PC-3 (cell line): ENCODE data around the gene MYL6. TPM values are rescaled to one million over a fixed set of nuclear protein-coding genes. Genes with fewer than 3 reads are reported as not detected.

Source experiments
- ATAC-seq: fragments of 200-7000 bp; cut with Tn5 transposase; 2 replicates; pipeline ENCODE4 v1.9.1; 2020; ENCODE audit warnings: mild to moderate bottlenecking, moderate library complexity
- BruUV-seq: library from RNA; stranded (reverse); fragments of 400-500 nt; replicated peaks from 2 replicates; lab custom pipeline; 2021; lab: Mats Ljungman, UMichigan
- CTCF ChIA-PET: fragments of 300-600 bp; sonication (Branson Sonifier 250); formaldehyde crosslinking; loops from one replicate; lab custom pipeline; 2022; ENCODE audit warnings: antibody characterized with exemption; lab: Charles Lee
- POLR2A ChIA-PET: fragments of 300-600 bp; sonication (Branson Sonifier 250); formaldehyde crosslinking; loops from one replicate; lab custom pipeline; 2022; ENCODE audit warnings: antibody characterized with exemption; ENCODE audit not compliant: unreplicated experiment; lab: Charles Lee
- DNase-seq: peaks from one replicate; pipeline ENCODE4 v3.0.0-alpha.2; 2015
- H2AFZ ChIP-seq: fragments of 300-600 bp; sonication (generic); 2 replicates; pipeline ENCODE4 v1.6.0; 2016; ENCODE audit warnings: antibody characterized with exemption, low read length
- H3F3A ChIP-seq: fragments of 300-600 bp; sonication (generic); one replicate; pipeline ENCODE4 v1.6.0; 2017; ENCODE audit warnings: antibody characterized with exemption, low read length, control low read depth, mild to moderate bottlenecking; ENCODE audit not compliant: unreplicated experiment
- H3K27ac ChIP-seq: fragments of 300-600 bp; sonication (generic); 2 replicates; pipeline ENCODE4 v1.5.1; 2016; ENCODE audit warnings: mild to moderate bottlenecking, low read length
- H3K27me3 ChIP-seq: fragments of 300-600 bp; sonication (generic); 2 replicates; pipeline ENCODE4 v1.6.1; 2016; ENCODE audit warnings: low read length, mixed read lengths
- H3K36me3 ChIP-seq: fragments of 300-600 bp; sonication (generic); 2 replicates; pipeline ENCODE4 v1.6.1; 2016; ENCODE audit warnings: low read depth, mixed run types, low read length, mixed read lengths
- H3K4me1 ChIP-seq: fragments of 300-600 bp; sonication (generic); 2 replicates; pipeline ENCODE4 v1.5.1; 2016; ENCODE audit warnings: low read length; ENCODE audit not compliant: insufficient read depth
- H3K4me2 ChIP-seq: fragments of 300-600 bp; sonication (generic); 2 replicates; pipeline ENCODE4 v1.6.0; 2016; ENCODE audit warnings: low read length
- H3K4me3 ChIP-seq: fragments of 300-600 bp; sonication (generic); 2 replicates; pipeline ENCODE4 v1.5.1; 2016; ENCODE audit warnings: mild to moderate bottlenecking, low read length, mixed read lengths
- H3K79me2 ChIP-seq: fragments of 300-600 bp; sonication (generic); 2 replicates; pipeline ENCODE4 v1.6.1; 2017; ENCODE audit warnings: low read length, mixed read lengths
- H3K9ac ChIP-seq: fragments of 300-600 bp; sonication (generic); 2 replicates; pipeline ENCODE4 v1.6.0; 2016; ENCODE audit warnings: mild to moderate bottlenecking, low read length
- H3K9me2 ChIP-seq: fragments of 300-600 bp; sonication (generic); replicated peaks from 2 replicates; pipeline ENCODE4 v1.6.1; 2016; ENCODE audit warnings: mixed run types, low read length, mixed read lengths
- H3K9me3 ChIP-seq: fragments of 300-600 bp; sonication (generic); 2 replicates; pipeline ENCODE4 v1.6.1; 2016; ENCODE audit warnings: low read length, mixed read lengths
- H4K20me1 ChIP-seq: fragments of 300-600 bp; sonication (generic); 2 replicates; pipeline ENCODE4 v1.6.1; 2016; ENCODE audit warnings: low read length, mixed read lengths
- CTCF ChIP-seq: fragments of 300-600 bp; sonication (generic); conservative IDR thresholded peaks from 2 replicates; pipeline ENCODE4 v1.5.1; 2017; ENCODE audit warnings: antibody characterized with exemption, low read depth, mild to moderate bottlenecking, low read length
- EZH2 ChIP-seq: fragments of 300-600 bp; sonication (generic); IDR thresholded peaks from one replicate; pipeline ENCODE4 v1.6.1; 2017; ENCODE audit warnings: antibody characterized with exemption, mild to moderate bottlenecking, low read length; ENCODE audit not compliant: unreplicated experiment
- EZH2phosphoT487 ChIP-seq: fragments of 300-600 bp; sonication (generic); IDR thresholded peaks from 2 replicates; pipeline ENCODE4 v1.6.1; 2018; ENCODE audit warnings: mild to moderate bottlenecking, antibody characterized with exemption, low read length, borderline replicate concordance
- intact Hi-C: fragments of 100-400 bp; cut with micrococcal nuclease; formaldehyde crosslinking; loops from 2 replicates; pipeline ENCODE4 v1.9.0; 2023
- total RNA-seq: library from RNA; depleted of rRNA; stranded (reverse); fragments of >200 nt; gene quantifications from 2 replicates; pipeline ENCODE4 v1.2.3, GENCODE V29; 2014

MYL6 gene
- total RNA-seq, 1 experiment from 2014 or later = 1,385 TPM

GRCh38 chr12:56126732-56127239 is 31.4 kb upstream of the MYL6 start:
- Histone ChIP-seq H3K4me2 (peak overlapping the region; percentile 93), H3K9ac (peak overlapping the region; percentile 56; the same call in 1 of the 2 replicates), H3F3A (no peaks in the 10 kb centered on the region), H2AFZ (no peak overlapping the region), H3K36me3 (peaks cover 12% of the 10 kb centered on the region; the same call in 1 of the 2 replicates), H3K79me2 (peaks cover 25% of the 10 kb centered on the region), H3K27me3 (no peaks in the 10 kb centered on the region), H3K9me3 (no peaks in the 10 kb centered on the region), H3K4me1 (peaks cover 33% of the 10 kb centered on the region), H3K4me3 (peak overlapping the region; percentile 66; the same call in 1 of the 2 replicates), H3K27ac (no peak overlapping the region), H4K20me1 (no peaks in the 10 kb centered on the region), H3K9me2 (no peaks in the 10 kb centered on the region)
- ChIA-PET CTCF (interaction anchor here (1.0 kb wide), 1 partner anchor 62 kb away, joined by 5 read pairs; the partner anchor contains the start of gene SMARCC2), POLR2A (interaction anchor here (0.6 kb wide), 1 partner anchor 19 kb away, joined by 8 read pairs; no protein-coding TSS in a partner anchor)
- TF ChIP-seq EZH2 (no peak), EZH2phosphoT487 (no peak), CTCF (no peak)
- BruUV-seq = no TSS peak
- intact Hi-C loops = loop anchor here (1.0 to 2.0 kb wide), 4 partner anchors 26 to 98 kb away; partner anchors contain the start of genes MYL6, MYL6B, NABP2 and SMARCC2
- DNase-seq (no peak), ATAC-seq (no peak)

GRCh38 chr12:56127485-56127887 is 30.7 kb upstream of the MYL6 start:
- TSS peak; percentile 69 for BruUV-seq
- intact Hi-C loops = loop anchor here (2.0 kb wide), 1 partner anchor 61 kb away; the partner anchor contains the start of gene SMARCC2
- peak overlapping the region; percentile 93 for H3K4me2 ChIP-seq
- no peak for DNase-seq
- peaks cover 25% of the 10 kb centered on the region for H3K79me2 ChIP-seq
- peak overlapping the region; percentile 56; the same call in 1 of the 2 replicates for H3K9ac ChIP-seq
- H3K36me3 ChIP-seq = peaks cover 17% of the 10 kb centered on the region; the same call in 1 of the 2 replicates
- peaks cover 33% of the 10 kb centered on the region for H3K4me1 ChIP-seq
- no peaks in the 10 kb centered on the region for H3F3A ChIP-seq
- no peaks in the 10 kb centered on the region for H4K20me1 ChIP-seq
- H3K4me3 ChIP-seq = peak overlapping the region; percentile 66
- H3K9me2 ChIP-seq = no peaks in the 10 kb centered on the region
- ChIA-PET CTCF (interaction anchor here (0.6 to 1.8 kb wide), 6 partner anchors 9 to 131 kb away, joined by 3 to 17 read pairs (median 4); partner anchors contain the start of genes SMARCC2 and ZC3H10), POLR2A (interaction anchor here (0.6 to 1.4 kb wide), 8 partner anchors 9 to 231 kb away, joined by 3 to 17 read pairs (median 4); partner anchors contain the start of genes MYL6, PA2G4, RNF41 and SMARCC2)
- peak overlapping the region; percentile 74 for H2AFZ ChIP-seq
- H3K9me3 ChIP-seq = no peaks in the 10 kb centered on the region
- ATAC-seq = no peak
- TF ChIP-seq EZH2phosphoT487 (no peak), CTCF (no peak), EZH2 (no peak)
- H3K27me3 ChIP-seq = no peaks in the 10 kb centered on the region
- peak overlapping the region; percentile 26; the same call in 1 of the 2 replicates for H3K27ac ChIP-seq
